ENCODE measurements around the gene ARL5C.
"Not testable (repeated sequence)": the region's sequence is repeated elsewhere in the genome, so short reads cannot be mapped to it uniquely, and the experiment has no call there.

ARL5C gene

DNA sequence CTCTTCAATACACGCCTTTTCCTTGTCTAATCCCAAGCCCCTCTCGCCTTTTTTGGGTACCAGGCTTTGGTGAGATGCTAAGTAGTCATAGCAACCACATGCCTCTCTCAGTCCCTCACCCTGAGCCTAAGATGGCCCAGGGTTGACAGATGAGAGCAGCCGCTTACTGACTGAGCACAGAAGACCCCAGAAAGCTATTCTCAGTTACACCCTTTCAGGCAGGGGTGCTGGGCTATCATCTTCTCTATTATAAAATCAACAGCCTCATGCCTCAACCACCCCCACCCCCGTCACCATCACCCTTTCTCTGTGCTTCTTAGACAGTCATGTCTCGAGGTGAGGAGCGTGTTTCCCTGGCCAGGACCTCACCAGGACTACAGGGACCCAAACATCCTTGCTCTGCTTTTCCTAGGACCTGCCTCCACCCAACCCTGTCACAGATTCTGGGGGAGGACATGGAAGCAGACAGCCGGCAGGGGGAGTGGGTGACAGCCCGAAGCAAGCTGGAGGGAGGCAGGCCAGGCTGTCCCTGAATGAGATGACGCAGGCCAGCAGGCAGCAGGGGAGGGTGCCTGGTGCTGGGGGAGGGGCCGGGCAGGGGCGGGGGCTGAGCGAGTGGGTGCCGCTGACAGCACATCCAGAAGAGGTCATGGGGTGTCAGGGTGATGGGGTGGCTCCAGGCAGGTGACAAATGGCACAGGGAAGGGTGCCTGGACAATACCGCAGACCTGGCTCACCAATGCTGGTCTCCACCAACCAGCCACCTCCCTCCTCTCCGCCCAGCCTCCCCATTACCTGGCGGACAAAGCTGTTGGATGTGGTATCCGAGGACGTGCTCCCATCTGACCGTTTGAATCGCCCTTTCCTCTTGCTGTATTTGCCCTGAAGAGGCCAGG is 28.4 kb upstream of the ARL5C start:
- DNase-seq (ENCODE audit: low read depth) = no peak

GRCh38 chr17:39193346-39193745 is 27.4 kb upstream of the ARL5C start:
- no peak for DNase-seq (ENCODE audit: low read depth)

- no peak for DNase-seq (ENCODE audit: low read depth)
Measured at GRCh38 chr17:39192901-39193300, 26.9 kb upstream of the ARL5C start.

- DNase-seq (ENCODE audit: low read depth) = no peak
Measured at GRCh38 chr17:39191750-39192510, 26.0 kb upstream of the ARL5C start.

- no peak for DNase-seq (ENCODE audit: low read depth)
Measured at GRCh38 chr17:39187152-39187830, 21.3 kb upstream of the ARL5C start.

DNA sequence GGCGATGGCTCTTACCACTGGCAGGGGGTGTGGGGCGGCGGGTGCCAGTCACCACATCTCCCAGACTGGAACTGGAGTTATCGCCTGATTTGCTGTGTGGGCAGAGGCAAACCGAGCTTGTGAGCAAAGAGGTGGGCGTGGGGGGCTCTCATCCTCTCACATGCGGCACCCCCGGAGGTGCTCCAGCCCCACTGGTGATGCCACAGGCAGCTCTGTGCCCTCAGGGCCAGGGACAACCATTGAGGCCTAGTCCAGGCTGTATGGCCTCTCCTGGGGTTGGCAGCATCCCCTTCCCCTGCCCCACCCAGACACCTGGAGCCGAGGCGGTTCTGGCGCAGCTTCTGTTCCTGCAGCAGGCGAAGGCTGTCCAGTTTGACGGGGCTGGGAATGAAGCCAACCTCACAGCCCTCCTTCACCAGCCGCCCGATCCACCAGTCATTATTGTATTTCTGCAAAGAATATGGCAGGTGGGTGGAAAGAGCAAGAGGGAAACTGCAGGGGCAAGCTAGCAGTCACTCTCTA is 20.6 kb upstream of the ARL5C start:
- DNase-seq (ENCODE audit: low read depth) = no peak

- DNase-seq (ENCODE audit: low read depth) = no peak
Measured at GRCh38 chr17:39183720-39184119, 17.8 kb upstream of the ARL5C start.

DNA sequence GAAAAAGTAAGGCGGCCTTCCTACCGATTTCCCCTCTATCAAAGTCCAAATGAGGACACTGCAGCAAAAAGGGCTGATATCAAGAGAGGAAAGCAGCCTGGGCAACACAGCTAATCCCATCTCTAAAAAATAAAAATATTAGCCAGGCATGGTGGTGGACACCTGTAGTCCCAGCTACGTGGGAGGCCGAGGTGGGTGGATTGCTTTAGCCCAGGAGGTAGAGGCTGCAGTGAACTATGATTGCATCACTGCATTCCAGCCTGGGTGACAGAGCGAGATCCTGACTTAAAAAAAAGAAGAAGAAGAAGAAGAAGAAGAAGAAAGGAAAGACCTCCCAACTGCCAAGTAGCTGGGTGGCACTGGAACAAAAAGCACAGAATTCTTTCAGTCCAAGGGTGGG is 17.1 kb upstream of the ARL5C start:
- no peak for DNase-seq (ENCODE audit: low read depth)

GRCh38 chr17:39181303-39181702 is 15.3 kb upstream of the ARL5C start:
- no peak for DNase-seq (ENCODE audit: low read depth)

- DNase-seq (ENCODE audit: low read depth) = no peak
Measured at GRCh38 chr17:39178536-39178935, 12.6 kb upstream of the ARL5C start.

GRCh38 chr17:39177256-39177655 is 11.3 kb upstream of the ARL5C start:
- no peak for DNase-seq (ENCODE audit: low read depth)

GRCh38 chr17:39175695-39176093 is 9.7 kb upstream of the ARL5C start:
- no peak for DNase-seq (ENCODE audit: low read depth)

GRCh38 chr17:39174920-39175694 is 9.1 kb upstream of the ARL5C start:
- peak; percentile 63 for DNase-seq (ENCODE audit: low read depth)

DNA sequence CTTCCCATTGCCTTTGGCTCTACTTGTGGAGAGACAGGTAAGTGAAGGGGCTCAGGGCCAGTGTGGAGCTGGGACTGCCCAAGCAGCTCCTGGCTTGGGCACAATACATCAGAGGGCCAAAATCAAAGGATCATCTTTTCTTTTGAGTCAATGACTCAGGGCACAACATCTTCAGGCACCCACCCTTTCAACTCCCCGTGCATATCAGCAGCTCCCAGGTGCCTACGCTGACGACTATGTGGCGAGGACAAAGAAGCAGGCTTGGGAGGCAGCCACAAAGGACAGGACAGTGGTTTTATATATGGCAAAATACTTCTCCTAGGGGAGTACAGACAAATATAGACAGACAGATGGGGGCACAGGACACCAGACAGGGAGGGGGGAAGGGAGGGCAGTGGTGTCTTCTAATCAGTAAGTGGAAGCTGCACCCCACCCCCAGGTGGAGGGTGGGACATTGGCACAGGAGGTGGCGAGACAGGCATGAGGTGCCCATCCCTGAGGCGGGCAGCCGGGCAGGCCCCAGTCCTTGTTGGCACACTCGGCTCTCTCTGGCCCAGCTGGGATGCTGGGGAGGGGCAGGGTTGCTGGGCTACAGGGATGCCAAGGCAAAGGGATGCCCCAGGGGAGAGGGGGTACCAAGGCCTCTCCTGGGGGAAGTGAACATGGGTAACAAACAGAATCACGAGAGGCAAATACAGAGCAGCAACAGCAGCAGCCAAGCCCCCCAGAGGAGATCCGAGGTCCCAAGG is 7.7 kb upstream of the ARL5C start:
- no peak for DNase-seq (ENCODE audit: low read depth)

- no peak for DNase-seq (ENCODE audit: low read depth)
Measured at GRCh38 chr17:39173080-39173479, 7.1 kb upstream of the ARL5C start.

- no peak for DNase-seq (ENCODE audit: low read depth)
Measured at GRCh38 chr17:39171933-39172332, 6.0 kb upstream of the ARL5C start.

- DNase-seq (ENCODE audit: low read depth) = no peak
Measured at GRCh38 chr17:39170558-39170957, 4.6 kb upstream of the ARL5C start.

- DNase-seq (ENCODE audit: low read depth) = no peak
Measured at GRCh38 chr17:39170109-39170508, 4.1 kb upstream of the ARL5C start.

DNA sequence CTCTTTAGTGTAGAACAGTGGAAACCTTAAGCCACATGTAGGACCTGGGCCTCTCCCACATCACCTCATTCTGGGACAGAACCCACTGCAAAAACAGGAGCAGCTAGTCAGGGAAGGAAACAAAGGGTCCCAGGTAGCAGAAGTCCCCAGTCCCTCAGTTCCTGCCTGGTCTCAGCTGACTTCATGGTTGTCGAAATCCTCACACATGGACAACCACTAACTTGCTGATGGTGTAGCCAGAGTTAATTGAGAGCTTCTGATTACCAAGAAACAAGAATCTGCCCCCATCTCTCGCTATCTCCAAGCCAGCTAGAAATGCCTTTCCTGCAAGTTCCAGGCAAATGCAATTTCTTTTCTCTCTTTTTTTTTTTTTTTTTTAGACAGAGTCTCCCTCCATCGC is 3.6 kb upstream of the ARL5C start:
- DNase-seq (ENCODE audit: low read depth) = no peak

GRCh38 chr17:39169101-39169500 is 3.1 kb upstream of the ARL5C start:
- DNase-seq (ENCODE audit: low read depth) = no peak

GRCh38 chr17:39168503-39168902 is 2.5 kb upstream of the ARL5C start:
- DNase-seq (ENCODE audit: low read depth) = not testable (repeated sequence)
